Type B pancreatic cell (in vitro differentiated cells): ENCODE results near the gene SLC6A5. TPM values are rescaled to one million over a fixed set of nuclear protein-coding genes. Genes with fewer than 3 reads are reported as not detected.

ENCODE experiments used
- DNase-seq: peaks from one replicate; pipeline ENCODE4 v3.0.0; 2021; ENCODE audit warnings: mixed read lengths; ENCODE audit not compliant: unreplicated experiment; ENCODE audit errors: extremely low spot score
- H3K27ac Mint-ChIP-seq: 2 replicates; pipeline ENCODE4 v1.8.0; 2021; ENCODE audit warnings: mild to moderate bottlenecking, mixed read lengths
- H3K27me3 Mint-ChIP-seq: 2 replicates; pipeline ENCODE4 v1.8.0; 2021; ENCODE audit warnings: mixed read lengths
- H3K36me3 Mint-ChIP-seq: 2 replicates; pipeline ENCODE4 v1.8.0; 2021; ENCODE audit warnings: mixed read lengths
- H3K4me1 Mint-ChIP-seq: one replicate; pipeline ENCODE4 v1.8.0; 2021; ENCODE audit warnings: mixed read lengths; ENCODE audit not compliant: unreplicated experiment
- H3K4me3 Mint-ChIP-seq: 2 replicates; pipeline ENCODE4 v1.8.0; 2021; ENCODE audit warnings: mild to moderate bottlenecking, mixed read lengths
- H3K9me3 Mint-ChIP-seq: 2 replicates; pipeline ENCODE4 v1.8.0; 2021; ENCODE audit warnings: mixed read lengths
- total RNA-seq: library from RNA; stranded (reverse); gene quantifications from 2 replicates; pipeline ENCODE4 v1.2.1, GENCODE V29; 2021; ENCODE audit warnings: low replicate concordance
- TF ChIP-seq, protein P1 (sequence below): fragments of 200-600 bp; sonication (generic); conservative IDR thresholded peaks from 2 replicates; pipeline ENCODE4 v1.5.0; 2021; ENCODE audit warnings: antibody characterized with exemption, mild to moderate bottlenecking

The SLC6A5 gene
- total RNA-seq, 1 donor from 2014 or later, result not detected

DNA sequence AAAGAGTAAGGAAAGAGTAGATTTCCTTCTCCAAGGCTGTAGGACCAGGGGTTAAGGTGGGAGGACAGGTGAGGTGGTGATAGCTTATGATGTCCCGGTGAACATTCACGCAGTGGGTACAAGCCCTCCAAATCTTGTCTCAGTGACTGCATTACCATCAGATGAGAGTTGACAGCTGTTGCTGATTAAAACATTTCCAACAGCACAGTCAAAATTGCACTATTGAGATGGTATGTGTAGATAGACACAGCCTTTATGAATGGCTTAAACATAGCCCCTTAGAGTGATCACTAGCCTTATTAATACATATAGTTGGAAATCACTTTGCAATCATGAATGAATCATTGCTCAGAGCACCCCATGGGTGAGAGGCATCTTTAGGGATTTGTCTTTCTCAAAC lies 77.2 kb downstream of the SLC6A5 start:
- no peak for DNase-seq
- no peak overlapping the region for H3K4me3 Mint-ChIP-seq
- H3K9me3 Mint-ChIP-seq, result no peaks in the 10 kb centered on the region
- no peak overlapping the region for H3K27ac Mint-ChIP-seq
- H3K4me1 Mint-ChIP-seq, result peaks cover 3% of the 10 kb centered on the region
- H3K36me3 Mint-ChIP-seq, result no peaks in the 10 kb centered on the region
- H3K27me3 Mint-ChIP-seq, result peaks cover 26% of the 10 kb centered on the region
- TF ChIP-seq, protein P1, sequence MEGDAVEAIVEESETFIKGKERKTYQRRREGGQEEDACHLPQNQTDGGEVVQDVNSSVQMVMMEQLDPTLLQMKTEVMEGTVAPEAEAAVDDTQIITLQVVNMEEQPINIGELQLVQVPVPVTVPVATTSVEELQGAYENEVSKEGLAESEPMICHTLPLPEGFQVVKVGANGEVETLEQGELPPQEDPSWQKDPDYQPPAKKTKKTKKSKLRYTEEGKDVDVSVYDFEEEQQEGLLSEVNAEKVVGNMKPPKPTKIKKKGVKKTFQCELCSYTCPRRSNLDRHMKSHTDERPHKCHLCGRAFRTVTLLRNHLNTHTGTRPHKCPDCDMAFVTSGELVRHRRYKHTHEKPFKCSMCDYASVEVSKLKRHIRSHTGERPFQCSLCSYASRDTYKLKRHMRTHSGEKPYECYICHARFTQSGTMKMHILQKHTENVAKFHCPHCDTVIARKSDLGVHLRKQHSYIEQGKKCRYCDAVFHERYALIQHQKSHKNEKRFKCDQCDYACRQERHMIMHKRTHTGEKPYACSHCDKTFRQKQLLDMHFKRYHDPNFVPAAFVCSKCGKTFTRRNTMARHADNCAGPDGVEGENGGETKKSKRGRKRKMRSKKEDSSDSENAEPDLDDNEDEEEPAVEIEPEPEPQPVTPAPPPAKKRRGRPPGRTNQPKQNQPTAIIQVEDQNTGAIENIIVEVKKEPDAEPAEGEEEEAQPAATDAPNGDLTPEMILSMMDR, result no peak

DNA sequence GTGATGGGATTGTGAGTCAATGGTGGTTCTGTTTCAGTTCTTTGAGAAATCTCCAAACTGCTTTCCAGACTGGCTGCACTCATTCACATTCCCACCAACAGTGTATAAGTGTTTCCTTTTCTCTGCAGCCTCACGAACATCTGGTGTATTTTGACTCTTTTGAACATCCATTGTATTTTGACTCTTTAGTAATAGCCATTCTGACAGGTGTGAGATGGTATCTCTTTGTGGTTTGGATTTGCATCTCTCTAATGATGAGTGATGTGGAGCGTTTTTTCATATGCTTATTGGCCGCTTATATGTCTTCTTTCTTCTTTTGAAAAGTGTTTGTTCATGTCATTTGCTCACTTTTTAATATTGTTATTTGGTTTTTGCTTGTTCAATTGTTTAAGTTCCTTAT lies 89.4 kb downstream of the SLC6A5 start:
- DNase-seq, result no peak
- Mint-ChIP-seq H3K27me3 (no peaks in the 10 kb centered on the region), H3K9me3 (no peaks in the 10 kb centered on the region), H3K27ac (no peak overlapping the region), H3K4me3 (no peak overlapping the region), H3K36me3 (no peaks in the 10 kb centered on the region), H3K4me1 (no peaks in the 10 kb centered on the region)
- TF ChIP-seq, protein P1, result no peak

DNA sequence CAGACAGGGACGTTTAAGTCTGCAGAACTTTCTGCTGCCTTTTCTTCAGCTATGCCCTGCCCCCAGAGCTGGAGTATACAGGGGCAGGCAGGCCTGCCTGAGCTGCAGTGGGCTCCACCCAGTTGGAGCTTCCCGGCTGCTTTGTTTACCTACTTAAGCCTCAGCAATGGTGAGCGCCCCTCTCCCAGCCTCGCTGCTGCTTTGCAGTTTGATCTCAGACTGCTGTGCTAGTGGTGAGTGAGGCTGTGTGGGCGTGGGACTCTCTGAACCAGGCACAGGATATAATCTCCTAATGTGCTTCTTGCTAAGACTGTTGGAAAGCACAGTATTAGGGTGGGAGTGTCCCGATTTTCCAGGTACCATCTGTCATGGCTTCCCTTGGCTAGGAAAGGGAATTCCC lies 108.5 kb downstream of the SLC6A5 start:
- TF ChIP-seq, protein P1, result no peak
- Mint-ChIP-seq H3K27ac (no peak overlapping the region), H3K4me1 (no peaks in the 10 kb centered on the region), H3K27me3 (no peaks in the 10 kb centered on the region), H3K36me3 (no peaks in the 10 kb centered on the region), H3K4me3 (no peak overlapping the region), H3K9me3 (no peaks in the 10 kb centered on the region)
- no peak for DNase-seq

Other genes starting within 250 kb of the SLC6A5 start
- 15.8 and 40.9 TPM in 2 replicates for gene HTATIP2, start 235.9 kb upstream of the SLC6A5 start, total RNA-seq
- 15.4 and 15.8 TPM in 2 replicates for gene PRMT3, start 211.9 kb upstream of the SLC6A5 start, total RNA-seq
- gene NELL1, start 70.0 kb downstream of the SLC6A5 start, total RNA-seq, result 3.3 and 16.9 TPM in 2 replicates